GM12878 (cell line): Measurements from ENCODE around the gene DOK1. TPM values are rescaled to one million over a fixed set of nuclear protein-coding genes. Genes with fewer than 3 reads are reported as not detected.
A peak's percentile ranks its signal among the peaks of the same experiment; 100 is the strongest.

Source experiments
- ASH2L ChIP-seq: fragments of 300-600, 200-600 bp; sonication (generic); IDR thresholded peaks from 2 replicates; pipeline ENCODE4 v1.6.1; 2017; ENCODE audit warnings: low read depth, mild to moderate bottlenecking, borderline replicate concordance
- CBX5 ChIP-seq: sonication (generic); IDR thresholded peaks from 2 replicates; pipeline ENCODE4 v1.6.1; 2016; ENCODE audit warnings: low read depth, moderate library complexity, mild to moderate bottlenecking, inconsistent platforms
- CEBPB ChIP-seq, 2 experiments: fragments of 150-350 bp in 1 of 2; IDR thresholded peaks; 2 replicates each; pipeline ENCODE4 v1.6.1; 2012 to 2014; ENCODE audit warnings: low read depth in 2 of 2, low read length in 2 of 2, borderline replicate concordance in 1 of 2, inconsistent platforms in 1 of 2
- CHD1 ChIP-seq: IDR thresholded peaks from 2 replicates; pipeline ENCODE4 v1.6.1; 2012; ENCODE audit warnings: low read depth, low read length, improper control_type of control experiment
- DPF2 ChIP-seq: fragments of 450-650 bp; IDR thresholded peaks from 2 replicates; pipeline ENCODE4 v1.6.1; 2017; ENCODE audit warnings: mild to moderate bottlenecking
- E2F8 ChIP-seq: fragments of 450-650 bp; IDR thresholded peaks from 2 replicates; pipeline ENCODE4 v1.6.1; 2018; ENCODE audit warnings: mild to moderate bottlenecking, low read depth, moderate library complexity; ENCODE audit not compliant: partially characterized antibody
- EZH2 ChIP-seq: IDR thresholded peaks from 2 replicates; pipeline ENCODE4 v1.6.1; 2012; ENCODE audit warnings: low read depth, mild to moderate bottlenecking, control low read depth, inconsistent platforms, low read length, borderline replicate concordance; ENCODE audit not compliant: control insufficient read depth
- FOXK2 ChIP-seq: fragments of 450-650 bp; IDR thresholded peaks from 2 replicates; pipeline ENCODE4 v1.6.1; 2017; ENCODE audit warnings: mild to moderate bottlenecking, moderate library complexity
- HDGF ChIP-seq: fragments of 450-650 bp; IDR thresholded peaks from 2 replicates; pipeline ENCODE4 v1.6.1; 2016; ENCODE audit warnings: antibody characterized with exemption
- IKZF1 ChIP-seq: fragments of 450-650 bp; conservative IDR thresholded peaks from 2 replicates; pipeline ENCODE4 v1.6.1; 2017; ENCODE audit warnings: antibody characterized with exemption, mild to moderate bottlenecking
- IRF3 ChIP-seq: fragments of 450-650 bp; IDR thresholded peaks from 2 replicates; pipeline ENCODE4 v1.6.1; 2014; ENCODE audit warnings: mild to moderate bottlenecking
- KAT2A ChIP-seq: conservative IDR thresholded peaks from 2 replicates; pipeline ENCODE4 v1.6.1; 2011; ENCODE audit warnings: low read depth, low read length; ENCODE audit not compliant: control insufficient read depth
- MTA3 ChIP-seq: IDR thresholded peaks from 2 replicates; pipeline ENCODE4 v1.6.1; 2012; ENCODE audit warnings: low read length, inconsistent platforms, borderline replicate concordance
- MYB ChIP-seq: fragments of 150-350 bp; IDR thresholded peaks from 2 replicates; pipeline ENCODE4 v1.6.1; 2014; ENCODE audit warnings: mild to moderate bottlenecking, low read depth, low read length, borderline replicate concordance
- NBN ChIP-seq: fragments of 450-650 bp; IDR thresholded peaks from 2 replicates; pipeline ENCODE4 v1.6.1; 2016
- NFIC ChIP-seq: IDR thresholded peaks from 2 replicates; pipeline ENCODE4 v1.6.1; 2012; ENCODE audit warnings: low read depth, mild to moderate bottlenecking, inconsistent platforms, low read length, moderate library complexity
- NR2C2 ChIP-seq: IDR thresholded peaks from 2 replicates; pipeline ENCODE4 v1.6.1; 2011; ENCODE audit warnings: borderline replicate concordance, low read depth; ENCODE audit not compliant: control insufficient read depth, insufficient read length
- POLR2AphosphoS2 ChIP-seq: IDR thresholded peaks from 2 replicates; pipeline ENCODE4 v1.6.1; 2011; ENCODE audit warnings: low read depth, mild to moderate bottlenecking, low read length, improper control_type of control experiment, moderate library complexity
- POU2F2 ChIP-seq: IDR thresholded peaks from 3 replicates; pipeline ENCODE4 v1.6.1; 2011; ENCODE audit warnings: low read depth, mild to moderate bottlenecking, low read length, borderline replicate concordance
- SMARCA5 ChIP-seq: fragments of 450-650 bp; IDR thresholded peaks from 2 replicates; pipeline ENCODE4 v1.6.1; 2017; ENCODE audit warnings: mild to moderate bottlenecking
- STAT1 ChIP-seq: fragments of 450-650 bp; conservative IDR thresholded peaks from 2 replicates; pipeline ENCODE4 v1.6.1; 2014; ENCODE audit warnings: antibody characterized with exemption, mild to moderate bottlenecking
- USF1 ChIP-seq: IDR thresholded peaks from 2 replicates; pipeline ENCODE4 v1.6.1; 2011; ENCODE audit warnings: borderline replicate concordance, low read depth, mild to moderate bottlenecking, moderate library complexity, mixed read lengths, low read length; ENCODE audit not compliant: insufficient read depth; ENCODE audit errors: extremely low read length
- ZNF274 ChIP-seq: IDR thresholded peaks from one replicate; pipeline ENCODE4 v1.8.0; 2011; ENCODE audit not compliant: insufficient read length, insufficient read depth
- polyA plus RNA-seq, 11 experiments: library from polyadenylated mRNA; depleted of rRNA in 4 of 11; unstranded in 6 of 11; stranded (reverse) in 5 of 11; fragments of >200 nt; fragmentation: Nextera tagmentation in 4 of 11; fragmentation: Illumina TruSeq in 1 of 11; extraction: Ambion mirVana in 4 of 11; extraction: Trizol in 1 of 11; gene quantifications; 1 replicate in 1 of 11; 2 replicates in 10 of 11; pipeline versions ENCODE4 v1.2.1 to v1.2.3, GENCODE V29; 2011 to 2016; ENCODE audit warnings: inconsistent platforms in 2 of 11, missing spikeins in 2 of 11, low read depth in 1 of 11
- total RNA-seq, 4 experiments: library from RNA; depleted of rRNA in 3 of 4; stranded (reverse); fragments of >200 nt in 3 of 4; fragmentation: Illumina TruSeq in 1 of 4; extraction: Trizol in 1 of 4; gene quantifications; 2 replicates each; pipeline versions ENCODE4 v1.2.1 to v1.2.3, GENCODE V29; 2013 to 2021

Gene DOK1
- total and polyA plus RNA-seq, 10 of the 15 experiments (the other 5 are each of a cell fraction or from before 2014, with no cell fraction given): 1.4 to 104 (median 59.7) TPM

GRCh38 chr2:74552914-74553811 is 1.4 kb upstream of the DOK1 start (continued):
- TF ChIP-seq SMARCA5 (no peak), IKZF1 (no peak), NBN (peak; percentile 91), EZH2 (no peak), NR2C2 (no peak), FOXK2 (no peak), CEBPB (IDR thresholded peaks at IDR 0.05; ENCODE audit: borderline replicate concordance in 1 of 2, low read depth in 2 of 2, low read length in 2 of 2) (no peak), POLR2AphosphoS2 (no peak), DPF2 (peak; percentile 39; the same call in 1 of the 2 replicates), MYB (no peak), POU2F2 (peak; percentile 12; the same call in 1 of the 3 replicates), MTA3 (no peak), NFIC (no peak), KAT2A (no peak), ZNF274 (no peak), USF1 (no peak), IRF3 (no peak), HDGF (peak; percentile 47; the same call in 1 of the 2 replicates), E2F8 (no peak), CBX5 (no peak), STAT1 (no peak), ASH2L (no peak), CHD1 (no peak)
